HG03571 (cell line): ENCODE measurements around the gene GFRA3.
"Not testable (repeated sequence)": the region's sequence is repeated elsewhere in the genome, so short reads cannot be mapped to it uniquely, and the experiment has no call there.

ENCODE experiments used
- ATAC-seq: cut with Tn5 transposase; IDR thresholded peaks from one replicate; pipeline ENCODE4 v1.9.1; 2021; ENCODE audit not compliant: unreplicated experiment

Gene GFRA3

DNA sequence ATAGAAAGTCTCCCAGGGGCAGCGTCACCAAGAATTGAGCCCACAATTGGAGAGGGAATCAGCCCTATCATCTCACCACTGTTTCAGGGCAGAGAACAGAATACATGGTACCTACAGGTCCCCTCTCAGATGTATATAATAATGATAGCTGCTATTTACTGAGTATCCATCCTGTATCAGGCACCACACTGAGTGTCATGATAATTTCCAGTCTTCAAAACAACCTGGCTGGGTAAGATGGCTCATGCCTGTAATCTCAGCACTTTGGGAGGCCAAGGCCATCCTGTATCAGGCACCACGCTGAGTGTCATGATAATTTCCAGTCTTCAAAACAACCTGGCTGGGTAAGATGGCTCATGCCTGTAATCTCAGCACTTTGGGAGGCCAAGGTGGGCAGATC, 26.6 kb downstream of the GFRA3 start:
- not testable (repeated sequence) for ATAC-seq

DNA sequence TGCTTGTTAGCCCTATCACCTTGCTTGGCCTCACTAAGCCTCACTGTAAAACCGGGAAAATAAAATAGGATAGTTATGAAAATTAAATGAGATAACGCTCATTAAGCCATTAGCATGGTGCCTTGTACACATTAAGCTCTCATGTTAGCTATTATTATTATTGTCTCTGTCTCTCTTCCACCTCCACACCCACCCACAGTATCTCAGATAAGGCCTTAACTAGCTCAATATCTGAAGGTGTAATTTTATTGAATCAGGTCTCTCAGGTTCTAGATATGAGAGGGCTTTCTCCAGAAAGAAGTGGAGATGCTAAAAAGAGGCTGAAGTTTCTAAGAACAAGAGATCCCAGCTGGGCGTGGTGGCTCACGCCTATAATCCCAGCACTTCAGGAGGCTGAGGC, 27.6 kb downstream of the GFRA3 start:
- ATAC-seq = no peak

DNA sequence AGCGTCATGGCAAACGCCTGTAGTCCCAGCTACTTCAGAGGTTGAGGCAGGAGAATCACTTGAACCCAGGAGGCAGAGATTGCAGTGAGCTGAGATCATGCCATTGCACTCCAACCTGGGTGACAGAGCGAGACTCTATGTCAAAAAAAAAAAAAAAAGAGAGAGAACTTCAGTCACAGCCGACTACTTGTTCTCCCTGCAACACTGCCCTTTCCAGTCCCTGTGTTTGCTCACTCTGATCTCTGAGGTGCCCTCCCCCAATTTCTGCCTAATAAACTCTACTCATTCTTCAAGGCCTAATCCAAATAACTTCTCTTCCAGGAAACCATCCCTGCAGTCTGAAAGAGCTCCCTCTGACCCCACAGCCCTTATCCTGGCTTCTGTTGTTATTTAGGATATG, 28.1 kb downstream of the GFRA3 start:
- no peak for ATAC-seq

DNA sequence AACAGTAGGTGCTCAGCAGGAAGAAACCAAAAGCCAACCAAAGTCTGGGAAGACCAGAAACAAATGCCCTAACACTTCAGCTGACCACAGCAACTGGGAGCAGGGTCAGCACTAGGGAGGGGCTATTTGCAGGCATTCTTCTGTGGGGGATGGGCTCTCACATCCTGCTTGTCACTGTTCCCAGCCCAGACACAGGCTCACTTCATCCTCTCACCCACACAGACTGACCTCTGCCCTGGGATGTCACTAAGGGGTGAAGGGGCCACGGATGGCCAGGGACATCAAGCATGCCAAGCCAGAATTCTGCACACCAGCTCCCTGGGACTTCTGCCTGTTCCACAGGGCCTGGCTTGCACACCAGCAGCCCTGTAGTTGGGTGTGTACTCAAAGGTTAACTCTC, 28.7 kb downstream of the GFRA3 start:
- ATAC-seq = no peak

DNA sequence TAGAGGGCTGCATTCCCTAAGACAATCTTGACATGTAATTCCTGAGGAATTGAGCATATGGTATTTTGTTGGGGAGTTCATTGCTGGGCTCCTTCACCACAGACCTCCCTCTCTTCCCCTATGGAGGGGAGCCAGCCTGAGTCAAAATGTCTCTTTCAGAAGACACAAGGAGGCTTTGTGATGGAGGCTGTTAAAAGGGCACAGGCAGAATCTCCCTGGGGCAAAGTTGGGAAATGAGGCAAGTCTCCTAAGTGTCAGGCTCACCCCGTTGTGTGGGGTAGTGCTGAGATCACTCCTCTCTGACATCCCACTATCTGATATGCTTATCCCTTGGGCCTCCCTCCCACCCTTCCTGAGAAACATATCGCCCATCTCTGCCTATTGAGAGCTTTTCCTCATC, 30.6 kb downstream of the GFRA3 start:
- ATAC-seq = no peak

DNA sequence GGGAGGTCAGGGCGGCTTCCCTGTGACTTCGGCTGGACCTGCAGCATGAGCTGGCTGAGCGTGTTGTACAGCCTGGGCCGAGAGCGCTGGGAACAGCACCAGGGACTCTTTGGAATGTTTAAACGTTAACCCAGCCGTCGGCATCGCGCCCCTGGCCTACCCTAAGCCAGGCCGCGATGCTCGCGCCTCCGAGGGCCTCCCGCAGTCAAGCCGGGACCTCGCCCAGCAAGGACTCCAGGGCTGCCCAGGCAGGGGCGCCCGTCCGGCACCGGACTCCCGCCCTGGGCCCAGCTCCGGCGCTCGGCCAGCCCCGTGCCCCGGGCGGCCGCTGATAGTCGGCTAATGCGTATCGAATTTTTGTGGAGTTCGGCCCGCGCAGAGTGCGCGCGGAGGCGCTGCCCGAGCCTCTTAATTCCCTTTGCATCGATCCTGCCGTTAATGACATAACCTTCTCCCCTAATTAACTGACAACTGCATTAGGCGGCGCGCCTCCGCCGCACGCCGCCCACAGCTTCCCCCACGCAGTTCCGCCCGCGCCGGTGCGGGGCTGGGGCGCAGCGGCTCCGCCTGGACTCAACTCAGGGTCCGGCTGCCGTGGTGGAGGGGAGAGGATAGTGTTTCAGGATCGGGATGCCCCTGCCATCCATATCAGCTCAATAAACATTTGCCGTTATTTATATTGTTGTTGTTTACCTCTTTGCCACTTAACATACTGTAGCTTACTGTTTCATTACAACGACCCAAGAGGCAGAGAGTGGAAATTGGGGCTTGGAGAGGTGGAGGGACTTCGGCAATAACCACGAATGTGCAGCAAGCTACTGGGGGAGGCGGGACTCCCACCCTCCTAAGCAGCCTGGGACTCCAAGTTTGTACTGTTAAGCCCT, 32.5 kb downstream of the GFRA3 start:
- ATAC-seq = no peak

DNA sequence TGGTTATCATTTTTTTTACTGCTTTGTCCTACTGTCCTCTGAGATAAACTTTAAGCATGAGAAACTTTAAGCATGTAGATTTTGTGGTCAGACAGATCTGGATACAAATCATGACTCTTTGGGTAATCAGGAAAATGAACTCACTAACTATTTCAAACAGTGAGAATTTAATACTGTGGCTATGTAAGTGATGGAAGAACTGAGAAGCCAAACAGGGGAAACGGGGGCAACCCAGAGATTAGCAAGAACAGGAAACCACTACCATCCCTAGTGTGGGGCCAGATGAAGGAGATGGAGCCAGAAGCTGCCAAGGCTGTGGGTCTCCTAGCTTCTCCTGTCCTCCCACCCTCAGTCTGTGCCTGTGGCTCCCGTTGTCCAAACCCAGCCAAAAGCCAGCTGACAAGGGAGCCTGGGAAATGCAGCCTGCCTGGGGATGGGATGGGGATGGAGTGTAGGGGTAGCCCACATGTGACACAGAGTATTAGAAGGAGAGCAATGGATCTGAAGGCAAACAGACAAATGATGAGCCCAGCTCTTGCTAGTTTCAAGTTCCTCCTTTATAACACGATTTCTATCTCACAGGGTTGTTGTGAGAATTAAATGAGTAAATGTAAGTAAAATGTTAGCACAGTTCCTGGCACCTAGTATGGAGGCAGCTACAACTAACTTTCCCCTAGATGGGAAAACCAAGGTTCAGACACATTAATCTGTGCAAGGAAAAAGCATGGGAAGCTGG, 33.6 kb downstream of the GFRA3 start:
- ATAC-seq = no peak

DNA sequence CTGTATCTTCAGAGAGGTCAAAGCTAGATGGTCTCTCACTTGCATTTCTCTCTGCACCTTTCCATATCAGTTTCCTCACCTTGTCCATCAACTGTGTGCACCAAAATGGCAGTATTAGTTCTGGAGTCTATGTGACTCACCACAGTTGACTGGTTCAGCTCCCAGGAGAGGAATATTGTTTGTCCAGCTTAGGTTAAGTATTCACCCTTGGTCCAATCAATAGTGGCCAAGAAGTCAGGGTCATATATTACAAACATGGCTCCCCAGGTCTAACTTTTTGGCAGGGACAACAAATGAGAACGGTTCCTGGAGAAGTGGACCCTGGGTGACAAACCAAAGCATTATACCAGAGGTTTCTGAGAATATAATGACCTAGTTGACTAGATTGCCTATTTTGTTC, 36.4 kb downstream of the GFRA3 start:
- ATAC-seq = no peak

DNA sequence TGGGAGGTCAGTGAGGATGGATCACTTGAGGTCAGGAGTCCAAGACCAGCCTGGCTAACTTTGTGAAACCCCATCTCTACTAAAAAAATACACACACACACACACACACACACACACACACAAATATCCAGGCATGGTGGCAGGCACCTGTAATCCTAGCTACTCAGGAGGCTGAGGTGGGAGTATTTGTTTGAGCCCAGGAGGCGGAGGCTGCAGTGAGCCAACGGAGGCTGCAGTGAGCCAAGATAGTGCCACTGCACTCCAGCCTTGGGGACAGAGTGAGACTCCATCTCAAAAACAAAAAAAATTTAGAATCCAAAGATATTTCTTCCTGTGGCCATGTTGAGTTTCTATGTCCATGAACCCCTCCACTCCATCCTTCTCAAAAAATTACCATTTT, 39.8 kb downstream of the GFRA3 start:
- no peak for ATAC-seq

DNA sequence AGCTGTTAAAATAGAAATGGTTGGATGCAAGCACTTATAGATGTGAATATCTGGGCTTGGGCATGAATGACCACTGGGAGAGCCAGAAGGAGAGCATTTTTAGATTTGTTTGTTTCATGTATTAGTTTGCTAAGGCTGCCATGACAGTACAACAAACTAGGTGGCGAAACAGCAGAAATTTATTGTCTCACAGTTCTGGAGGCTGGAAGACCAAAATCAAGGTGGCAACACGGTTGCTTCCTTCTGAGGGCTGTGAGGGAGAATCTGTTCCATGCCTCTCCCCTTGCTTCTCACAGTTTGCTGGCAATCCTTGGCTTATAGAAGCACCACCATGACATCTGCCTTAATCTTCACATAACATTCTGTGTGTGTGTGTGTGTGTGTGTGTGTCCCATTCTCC, 41.1 kb downstream of the GFRA3 start:
- ATAC-seq = no peak

DNA sequence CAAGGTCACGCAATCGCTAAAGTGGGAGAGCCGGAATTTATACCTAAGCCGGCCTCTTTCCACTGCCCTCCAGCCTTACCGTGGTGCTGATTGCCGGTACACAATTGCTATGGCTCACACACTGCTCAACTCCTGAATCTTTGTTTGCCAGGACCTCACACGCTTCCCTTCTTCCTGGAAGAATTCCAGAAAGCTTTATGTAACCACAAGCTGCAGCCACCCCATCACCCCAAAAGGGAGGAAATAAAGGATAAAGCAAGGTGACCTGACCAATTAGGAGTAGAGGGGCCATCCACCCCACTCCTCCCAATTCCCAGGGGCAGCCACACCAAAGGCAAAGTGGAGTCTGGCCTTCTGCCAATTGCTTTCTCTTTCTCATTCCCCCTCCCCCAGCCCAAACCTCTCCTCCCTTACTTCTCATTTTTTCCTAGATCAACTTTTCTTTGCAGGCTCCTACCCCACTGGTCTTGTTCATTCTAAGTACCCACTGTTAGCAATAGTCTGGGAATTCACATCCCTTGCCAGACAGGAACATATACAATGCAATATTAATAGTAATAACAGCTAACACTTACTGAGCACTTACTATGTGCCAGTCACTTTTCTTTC, 43.3 kb downstream of the GFRA3 start:
- no peak for ATAC-seq

DNA sequence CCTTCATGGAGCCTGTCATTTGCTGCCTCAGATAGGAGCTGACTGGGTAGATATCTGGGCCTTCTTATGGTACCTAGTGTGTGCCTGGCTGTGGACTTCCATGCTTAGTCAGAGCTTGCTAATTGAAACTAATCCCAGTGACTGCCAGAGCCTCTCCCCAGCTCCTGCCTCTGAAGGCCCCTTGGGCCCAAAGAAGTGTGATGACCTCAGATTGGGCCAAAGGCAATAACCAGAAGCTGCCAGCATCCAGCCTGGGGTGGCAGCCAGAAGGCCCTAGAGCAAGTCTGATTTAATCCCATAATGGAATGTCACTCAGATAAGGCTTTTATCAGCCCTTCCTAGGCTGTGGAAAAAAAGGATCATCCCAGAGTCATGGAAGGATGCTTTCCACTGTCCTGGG, 44.2 kb downstream of the GFRA3 start:
- no peak for ATAC-seq

DNA sequence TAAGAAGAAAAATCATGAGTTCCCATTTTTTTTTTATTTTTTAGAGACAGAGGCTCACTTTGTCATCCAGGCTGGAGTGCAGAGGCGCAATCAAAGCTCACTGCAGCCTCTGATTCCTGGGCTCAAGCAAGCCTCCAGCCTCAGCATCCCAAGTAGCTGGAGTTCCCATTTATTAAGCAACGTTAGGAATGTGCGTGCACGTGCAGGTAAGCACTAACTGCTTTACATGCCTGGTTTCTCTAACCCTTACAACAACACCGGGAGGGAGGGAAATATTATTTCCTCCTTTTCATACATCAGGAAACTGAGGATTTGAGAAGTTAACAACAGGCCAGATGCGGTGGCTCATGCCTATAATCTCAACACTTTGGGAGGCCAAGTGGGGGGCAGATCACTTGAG, 45.0 kb downstream of the GFRA3 start:
- ATAC-seq = no peak

DNA sequence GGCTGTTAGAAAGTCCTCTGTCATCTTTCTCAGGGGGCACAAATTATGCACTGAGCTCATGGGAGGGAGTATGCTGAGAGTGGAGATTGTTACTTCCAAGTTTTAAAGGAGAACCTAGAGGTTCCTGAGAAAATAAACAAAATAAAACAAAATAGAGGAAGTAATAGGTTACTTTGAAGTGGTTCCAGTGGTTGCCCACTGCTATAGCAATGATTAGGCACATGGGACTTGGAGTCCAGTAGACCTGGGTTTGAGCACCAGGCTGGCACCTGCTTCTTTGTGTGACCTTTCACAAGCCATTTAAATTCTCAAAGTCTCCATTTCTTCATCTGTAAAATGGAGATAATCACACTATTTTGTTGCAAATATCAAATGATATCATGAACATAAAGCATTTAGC, 47.5 kb downstream of the GFRA3 start:
- no peak for ATAC-seq

DNA sequence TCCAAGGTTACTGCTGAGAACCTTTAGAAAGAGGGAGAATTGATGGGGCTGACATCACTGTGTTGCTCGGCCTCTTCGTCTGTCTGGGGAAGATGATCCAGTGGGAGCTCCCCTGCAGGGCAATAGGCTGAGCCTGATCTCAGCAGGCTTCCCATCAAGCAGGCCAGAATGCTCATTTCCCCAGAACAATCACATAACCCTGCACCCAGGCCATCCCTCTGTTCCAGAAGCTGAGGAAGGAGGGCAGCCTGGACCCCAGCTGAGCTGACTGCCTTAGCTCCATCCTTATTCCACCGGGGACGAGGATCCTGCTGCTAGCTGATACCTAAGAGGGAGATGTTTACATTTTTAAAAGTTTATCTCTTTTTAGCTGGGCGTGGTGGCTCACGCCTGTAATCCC, 49.7 kb downstream of the GFRA3 start:
- ATAC-seq = no peak

DNA sequence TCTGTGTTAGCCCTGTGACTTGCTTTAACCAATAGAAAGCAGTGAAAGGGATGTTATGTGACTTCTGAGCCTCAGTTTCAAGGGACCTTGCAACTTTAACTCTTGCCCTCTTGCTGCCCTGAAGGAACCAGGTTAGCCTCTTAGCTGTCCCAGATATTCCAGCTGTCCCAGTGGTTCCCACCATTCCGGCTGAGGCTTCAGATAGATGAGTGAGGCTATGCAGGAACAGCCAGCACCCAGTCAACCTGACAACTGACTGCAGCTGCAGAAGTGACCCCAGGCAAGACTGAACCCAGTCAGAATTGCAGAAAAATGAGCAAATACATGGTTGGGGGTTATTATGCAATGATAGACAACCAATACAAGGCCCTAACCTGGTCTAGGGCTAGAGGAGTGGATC, 50.9 kb downstream of the GFRA3 start:
- no peak for ATAC-seq

DNA sequence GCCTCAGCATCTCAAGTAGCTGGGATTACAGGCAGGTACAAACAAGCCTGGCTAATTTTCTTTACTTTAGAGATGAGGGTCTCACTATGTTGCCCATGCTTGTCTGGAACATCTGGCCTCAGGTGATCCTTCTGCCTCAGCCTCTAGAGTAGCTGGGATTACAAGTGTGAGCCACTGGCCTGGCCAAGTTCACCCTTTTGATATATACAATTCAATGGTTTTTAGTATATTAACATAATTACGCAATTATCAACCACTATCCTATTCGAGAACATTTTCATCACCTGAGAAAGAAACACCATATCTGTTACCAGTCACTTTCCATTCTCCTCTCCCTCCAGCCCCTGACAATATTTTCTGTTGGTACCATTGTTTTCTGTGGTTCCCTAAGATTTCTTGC, 57.6 kb downstream of the GFRA3 start:
- no peak for ATAC-seq

DNA sequence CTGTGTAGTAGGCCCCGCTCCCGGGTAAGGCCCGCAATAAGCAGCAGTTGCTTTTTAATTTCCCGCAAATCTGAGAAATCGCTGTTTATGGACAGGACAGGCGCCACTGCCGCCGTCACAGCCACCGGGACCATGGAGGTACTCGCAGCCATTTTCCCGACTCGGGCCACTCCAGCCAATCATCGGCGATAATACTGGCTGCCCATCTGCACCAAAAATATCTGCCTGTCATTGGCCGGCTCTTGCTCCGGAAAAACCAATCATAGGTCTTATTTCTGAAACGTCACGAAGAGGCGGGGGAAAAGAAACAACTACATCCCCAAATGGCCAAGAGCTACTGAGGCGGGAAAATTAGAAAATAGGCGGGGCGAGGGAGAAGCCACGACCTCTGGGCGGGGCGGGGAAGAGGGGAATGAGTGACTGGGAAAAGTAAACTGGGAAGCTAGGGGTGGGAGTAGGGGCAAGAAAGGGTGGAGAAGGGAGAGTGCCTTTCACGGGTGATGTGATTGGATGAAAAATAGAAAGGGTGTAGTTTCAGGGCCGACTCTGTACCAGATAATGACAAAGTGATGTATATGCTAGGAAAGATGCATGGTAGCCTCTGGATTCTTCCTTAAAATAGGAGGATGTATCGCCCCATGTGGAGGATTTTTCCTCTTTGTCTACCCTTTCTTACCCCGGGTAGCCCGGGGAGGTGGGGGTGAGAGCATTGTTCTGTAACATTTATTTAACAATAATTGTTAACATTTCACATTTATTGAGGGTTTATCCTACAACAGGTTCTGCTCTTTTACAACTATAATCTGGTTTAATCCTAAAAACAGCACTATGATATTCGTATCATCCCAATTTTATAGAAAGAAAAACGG, 61.0 kb downstream of the GFRA3 start, which contains the start of gene CDC23:
Gene CDC23 (minus strand): TSS at position 163 of the 869 bp plus-strand sequence. CDS start 11 bp downstream, at position 152.
- ATAC-seq = peak; percentile 84

DNA sequence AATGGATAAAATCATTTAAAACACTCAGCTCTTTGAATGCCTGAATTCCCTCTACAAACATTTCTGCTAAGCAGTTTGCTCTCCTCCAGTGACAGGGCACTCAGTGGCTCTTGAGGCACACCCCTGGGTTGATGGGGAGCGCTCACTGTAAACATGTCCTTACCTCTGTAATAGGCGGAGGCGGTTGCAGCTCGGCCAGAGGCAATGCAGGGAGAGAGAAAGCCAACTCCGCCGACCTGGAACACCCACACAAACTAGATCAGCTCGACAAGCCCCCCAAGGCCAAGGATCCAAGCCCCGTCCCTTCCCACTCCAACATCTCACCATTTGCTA, 61.6 kb downstream of the GFRA3 start:
- no peak for ATAC-seq

DNA sequence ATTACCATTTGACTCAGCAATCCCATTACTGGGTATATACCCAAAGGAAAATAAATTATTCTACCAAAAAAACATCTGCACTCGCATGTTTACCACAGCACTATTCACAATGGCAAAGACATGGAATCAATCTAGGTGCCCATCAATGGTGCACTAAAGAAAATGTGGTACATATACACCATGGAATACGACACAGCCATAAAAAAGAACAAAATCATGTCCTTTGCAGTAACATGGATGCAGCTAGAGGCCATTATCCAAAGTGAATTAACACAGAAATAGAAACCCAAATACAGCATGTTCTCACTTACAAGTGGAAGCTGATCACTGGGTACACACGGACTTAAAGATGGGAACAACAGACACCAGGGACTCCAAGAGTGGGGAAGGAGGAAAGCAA, 63.4 kb downstream of the GFRA3 start:
- ATAC-seq = no peak
